Measurements from ENCODE around the gene SRGAP2C.
"Not testable (repeated sequence)": the region's sequence is repeated elsewhere in the genome, so short reads cannot be mapped to it uniquely, and the experiment has no call there.

Gene SRGAP2C

GRCh38 chr1:121400108-121400507, 215.3 kb downstream of the SRGAP2C start:
- not testable (repeated sequence) for DNase-seq (ENCODE audit: insufficient read length, low spot score); FAIRE-seq

- DNase-seq (ENCODE audit: insufficient read length, low spot score) = not testable (repeated sequence)
Observed at GRCh38 chr1:121400541-121401310, 216.0 kb downstream of the SRGAP2C start.

GRCh38 chr1:121401375-121401955, 216.7 kb downstream of the SRGAP2C start:
- FAIRE-seq; DNase-seq (ENCODE audit: insufficient read length, low spot score): not testable (repeated sequence)

More at GRCh38 chr1:121400541-121401310, 216.0 kb downstream of the SRGAP2C start:
- not testable (repeated sequence) for FAIRE-seq

GRCh38 chr1:121403254-121403653, 218.5 kb downstream of the SRGAP2C start:
- FAIRE-seq; DNase-seq (ENCODE audit: insufficient read length, low spot score): not testable (repeated sequence)

- DNase-seq (ENCODE audit: insufficient read length, low spot score) (no peak), FAIRE-seq (no peak)
Observed at GRCh38 chr1:121408354-121408753, 223.6 kb downstream of the SRGAP2C start.

GRCh38 chr1:121413821-121414220, 229.0 kb downstream of the SRGAP2C start:
- FAIRE-seq = no peak
- no peak for DNase-seq (ENCODE audit: insufficient read length, low spot score)

GRCh38 chr1:121414905-121415304, 230.1 kb downstream of the SRGAP2C start:
- DNase-seq (ENCODE audit: insufficient read length, low spot score) (no peak), FAIRE-seq (no peak)

GRCh38 chr1:121417325-121417923, 232.6 kb downstream of the SRGAP2C start:
- FAIRE-seq = no peak
- no peak for DNase-seq (ENCODE audit: insufficient read length, low spot score)

- DNase-seq (ENCODE audit: insufficient read length, low spot score) = no peak
- FAIRE-seq = no peak
Observed at GRCh38 chr1:121418369-121419049, 233.7 kb downstream of the SRGAP2C start.

- FAIRE-seq; DNase-seq (ENCODE audit: insufficient read length, low spot score): not testable (repeated sequence)
Observed at GRCh38 chr1:121419050-121419615, 234.4 kb downstream of the SRGAP2C start.

- not testable (repeated sequence) for FAIRE-seq; DNase-seq (ENCODE audit: insufficient read length, low spot score)
Observed at GRCh38 chr1:121421490-121421889, 236.7 kb downstream of the SRGAP2C start.

- FAIRE-seq; DNase-seq (ENCODE audit: insufficient read length, low spot score): not testable (repeated sequence)
Observed at GRCh38 chr1:121423956-121424355, 239.2 kb downstream of the SRGAP2C start.

- DNase-seq (ENCODE audit: insufficient read length, low spot score); FAIRE-seq: not testable (repeated sequence)
Observed at GRCh38 chr1:121433517-121433916, 248.7 kb downstream of the SRGAP2C start.

GRCh38 chr1:121438862-121439261, 254.1 kb downstream of the SRGAP2C start:
- FAIRE-seq; DNase-seq (ENCODE audit: insufficient read length, low spot score): not testable (repeated sequence)

GRCh38 chr1:121440993-121441392, 256.2 kb downstream of the SRGAP2C start:
- FAIRE-seq (no peak), DNase-seq (ENCODE audit: insufficient read length, low spot score) (no peak)

Data from GM19239 (cell line).